HepG2 (cell line): Measurements from ENCODE around the gene REM2. TPM values are rescaled to one million over a fixed set of nuclear protein-coding genes. Genes with fewer than 3 reads are reported as not detected.
A peak's percentile ranks its signal among the peaks of the same experiment; 100 is the strongest.

Experiments used
- CEBPG ChIP-seq: IDR thresholded peaks from 2 replicates; pipeline ENCODE4 v1.6.1; 2016
- HOXA9 ChIP-seq: sonication (generic); formaldehyde crosslinking; IDR thresholded peaks from 2 replicates; pipeline ENCODE4 v1.8.1; 2022; ENCODE audit warnings: missing genetic modification reagents, mild to moderate bottlenecking, moderate library complexity, borderline replicate concordance
- KDM5A ChIP-seq: fragments of 200-600 bp; sonication (generic); IDR thresholded peaks from 2 replicates; pipeline ENCODE4 v1.7.0; 2018; ENCODE audit warnings: antibody characterized with exemption, mild to moderate bottlenecking, low read length, borderline replicate concordance
- MBD4 ChIP-seq: IDR thresholded peaks from 2 replicates; pipeline ENCODE4 v1.6.1; 2012; ENCODE audit warnings: low read length, inconsistent platforms, borderline replicate concordance
- MTF1 ChIP-seq: sonication (generic); formaldehyde crosslinking; IDR thresholded peaks from 2 replicates; pipeline ENCODE4 v1.5.0; 2020; ENCODE audit warnings: missing genetic modification reagents
- NAIF1 ChIP-seq: sonication (generic); formaldehyde crosslinking; IDR thresholded peaks from 2 replicates; pipeline ENCODE4 v1.5.0; 2020; ENCODE audit warnings: mild to moderate bottlenecking, missing genetic modification reagents, borderline replicate concordance
- RCOR2 ChIP-seq: IDR thresholded peaks from 2 replicates; pipeline ENCODE4 v1.6.1; 2016; ENCODE audit warnings: missing biosample characterization, missing genetic modification reagents
- TBL1XR1 ChIP-seq: fragments of 150-350 bp; IDR thresholded peaks from 2 replicates; pipeline ENCODE4 v1.6.1; 2014; ENCODE audit warnings: borderline replicate concordance, low read length; ENCODE audit not compliant: partially characterized antibody
- ZNF3 ChIP-seq: IDR thresholded peaks from 2 replicates; pipeline ENCODE4 v1.7.0; 2017; ENCODE audit warnings: inconsistent platforms
- ZNF556 ChIP-seq: sonication (generic); formaldehyde crosslinking; IDR thresholded peaks from 2 replicates; pipeline ENCODE4 v1.4.0; 2020; ENCODE audit warnings: mild to moderate bottlenecking, missing genetic modification reagents, borderline replicate concordance
- ZNF749 ChIP-seq: sonication (generic); formaldehyde crosslinking; IDR thresholded peaks from 2 replicates; pipeline ENCODE4 v1.8.0; 2022; ENCODE audit warnings: mild to moderate bottlenecking, missing genetic modification reagents, moderate library complexity, borderline replicate concordance
- ZNF780A ChIP-seq: sonication (generic); formaldehyde crosslinking; IDR thresholded peaks from 2 replicates; pipeline ENCODE4 v1.8.0; 2022; ENCODE audit warnings: mild to moderate bottlenecking, missing genetic modification reagents, moderate library complexity
- polyA plus RNA-seq, 8 experiments: library from polyadenylated mRNA; depleted of rRNA in 3 of 8; stranded (reverse) in 7 of 8; unstranded in 1 of 8; fragments of >200 nt; fragmentation: Illumina TruSeq in 4 of 8; extraction: Trizol in 4 of 8; gene quantifications; 2 replicates each; pipeline versions ENCODE4 v1.2.1 to v1.2.3, GENCODE V29; 2011 to 2016; ENCODE audit warnings: low read depth in 4 of 8, missing spikeins in 1 of 8, mixed read lengths in 1 of 8; ENCODE audit not compliant: insufficient read depth in 1 of 8
- total RNA-seq, 5 experiments: library from RNA; depleted of rRNA; stranded (reverse); fragments of >200 nt; fragmentation: Illumina TruSeq; extraction: Trizol; gene quantifications; 2 replicates each; pipeline ENCODE4 v1.2.3, GENCODE V29; 2016; ENCODE audit warnings: low read depth in 1 of 5
- TF ChIP-seq, protein P1 (sequence below), 2 experiments: sonication (generic) in 1 of 2; formaldehyde crosslinking in 1 of 2; IDR thresholded peaks; 2 replicates each; pipeline versions ENCODE4 v1.5.1 to v1.6.1; 2011 to 2020; ENCODE audit warnings: borderline replicate concordance in 1 of 2, low read depth in 1 of 2, low read length in 1 of 2, mild to moderate bottlenecking in 1 of 2, missing genetic modification reagents in 1 of 2, moderate library complexity in 1 of 2
- TF ChIP-seq, protein P2 (sequence below): sonication (generic); IDR thresholded peaks from 2 replicates; pipeline ENCODE4 v1.6.1; 2016; ENCODE audit warnings: low read depth, borderline replicate concordance

The REM2 gene
- total and polyA plus RNA-seq, 2 of the 13 experiments (the other 11 are each of a cell fraction or from before 2014, with no cell fraction given): 0.20 TPM; not detected in 1

- TF ChIP-seq, protein P1, sequence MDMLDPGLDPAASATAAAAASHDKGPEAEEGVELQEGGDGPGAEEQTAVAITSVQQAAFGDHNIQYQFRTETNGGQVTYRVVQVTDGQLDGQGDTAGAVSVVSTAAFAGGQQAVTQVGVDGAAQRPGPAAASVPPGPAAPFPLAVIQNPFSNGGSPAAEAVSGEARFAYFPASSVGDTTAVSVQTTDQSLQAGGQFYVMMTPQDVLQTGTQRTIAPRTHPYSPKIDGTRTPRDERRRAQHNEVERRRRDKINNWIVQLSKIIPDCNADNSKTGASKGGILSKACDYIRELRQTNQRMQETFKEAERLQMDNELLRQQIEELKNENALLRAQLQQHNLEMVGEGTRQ (IDR thresholded peaks at IDR 0.05; ENCODE audit: low read depth, low read length): no peak
- TF ChIP-seq, protein P1 (CRISPR knock-in tag; IDR thresholded peaks at IDR 0.05; ENCODE audit: borderline replicate concordance): peak; percentile 14; the same call in 1 of the 2 replicates
- TF ChIP-seq, protein P2, sequence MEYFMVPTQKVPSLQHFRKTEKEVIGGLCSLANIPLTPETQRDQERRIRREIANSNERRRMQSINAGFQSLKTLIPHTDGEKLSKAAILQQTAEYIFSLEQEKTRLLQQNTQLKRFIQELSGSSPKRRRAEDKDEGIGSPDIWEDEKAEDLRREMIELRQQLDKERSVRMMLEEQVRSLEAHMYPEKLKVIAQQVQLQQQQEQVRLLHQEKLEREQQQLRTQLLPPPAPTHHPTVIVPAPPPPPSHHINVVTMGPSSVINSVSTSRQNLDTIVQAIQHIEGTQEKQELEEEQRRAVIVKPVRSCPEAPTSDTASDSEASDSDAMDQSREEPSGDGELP: no peak
- TF ChIP-seq TBL1XR1 (no peak), RCOR2 (peak; percentile 98), HOXA9 (0 out of 2 replicates have a peak, but pooled peaks have one; percentile 21), ZNF556 (CRISPR knock-in tag) (no peak), ZNF780A (CRISPR knock-in tag) (0 out of 2 replicates have a peak, but pooled peaks have one; percentile 56), MBD4 (peak; percentile 88; the same call in 1 of the 2 replicates), ZNF3 (CRISPR knock-in tag) (peak; percentile 91; the same call in 1 of the 2 replicates), MTF1 (CRISPR knock-in tag) (no peak), CEBPG (CRISPR knock-in tag) (peak; percentile 58; the same call in 1 of the 2 replicates), ZNF749 (CRISPR knock-in tag) (peak; percentile 24; the same call in 1 of the 2 replicates), KDM5A (0 out of 2 replicates have a peak, but pooled peaks have one; percentile 5), NAIF1 (CRISPR knock-in tag) (peak; percentile 8; the same call in 1 of the 2 replicates)
- TF ChIP-seq, all 625 proteins: peak for 17
Observed at GRCh38 chr14:22870811-22871223, 12.2 kb upstream of the REM2 start (continued).
